Measurements from ENCODE around the gene TSPAN14. TPM values are rescaled to one million over a fixed set of nuclear protein-coding genes. Genes with fewer than 3 reads are reported as not detected.

The TSPAN14 gene
- total and polyA plus RNA-seq, 2 of the 13 experiments (the other 11 are each of a cell fraction or from before 2014, with no cell fraction given) = 24.1 to 80.6 TPM

DNA sequence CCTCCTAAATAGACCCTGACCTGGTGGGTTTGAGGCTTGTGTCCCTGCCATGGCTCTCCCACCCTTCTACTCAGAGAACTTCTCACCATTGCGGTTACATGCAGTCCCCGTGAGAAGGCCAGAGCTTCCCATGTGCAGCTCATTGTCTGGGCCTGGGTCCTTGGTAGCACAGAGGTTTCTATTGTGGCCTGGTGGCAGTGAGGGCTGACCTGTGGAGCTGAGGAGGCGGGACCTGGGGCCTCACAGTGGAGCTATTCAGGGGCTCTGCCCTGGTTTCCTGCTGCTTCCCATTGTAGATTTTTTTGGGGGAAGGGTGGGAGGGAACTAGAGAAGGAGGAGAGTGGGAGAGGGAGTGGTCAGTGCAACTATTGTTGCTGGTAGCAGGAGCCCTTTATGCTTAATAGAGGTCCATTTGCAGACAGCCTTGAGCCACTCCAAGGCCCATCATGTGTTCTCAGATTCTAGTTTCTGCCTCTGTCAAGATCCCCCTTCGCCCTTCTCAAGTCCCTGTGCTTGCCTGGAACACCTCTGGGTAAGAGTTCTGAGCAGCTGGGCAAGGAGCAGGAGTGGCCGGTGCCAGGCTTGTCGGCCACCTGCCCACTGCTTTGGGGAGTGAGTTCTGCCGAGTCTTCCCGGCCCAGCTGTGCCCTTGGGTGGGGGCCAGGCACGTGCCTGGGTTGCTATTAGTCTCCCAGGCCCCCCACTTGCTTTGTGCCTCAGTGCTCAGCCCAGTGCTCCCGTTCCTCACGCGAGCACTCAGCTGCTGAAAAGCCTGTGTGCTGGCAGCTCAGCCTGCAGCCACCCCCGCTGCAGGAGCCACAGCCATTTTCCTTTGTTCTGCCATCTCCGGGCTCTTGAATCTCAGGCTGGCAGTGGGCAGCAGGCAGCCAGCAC, 10.7 kb downstream of the TSPAN14 start (continued):
- TF ChIP-seq TOE1 (CRISPR knock-in tag; IDR thresholded peaks at IDR 0.05) = no peak
- TF ChIP-seq ZIK1 (CRISPR knock-in tag; IDR thresholded peaks at IDR 0.05; ENCODE audit: borderline replicate concordance, low read depth) = 0 out of 2 replicates have a peak, but pooled peaks have one; percentile 51
- no peak for TF ChIP-seq MATR3 (CRISPR knock-in tag; IDR thresholded peaks at IDR 0.05)
- peak; percentile 61; the same call in 1 of the 2 replicates for TF ChIP-seq TBX2 (CRISPR knock-in tag; IDR thresholded peaks at IDR 0.05; ENCODE audit: borderline replicate concordance)
- TF ChIP-seq RBM39 (IDR thresholded peaks at IDR 0.05; ENCODE audit: low read depth, low read length, poor library complexity, severe bottlenecking) = no peak
- TF ChIP-seq, protein P1, sequence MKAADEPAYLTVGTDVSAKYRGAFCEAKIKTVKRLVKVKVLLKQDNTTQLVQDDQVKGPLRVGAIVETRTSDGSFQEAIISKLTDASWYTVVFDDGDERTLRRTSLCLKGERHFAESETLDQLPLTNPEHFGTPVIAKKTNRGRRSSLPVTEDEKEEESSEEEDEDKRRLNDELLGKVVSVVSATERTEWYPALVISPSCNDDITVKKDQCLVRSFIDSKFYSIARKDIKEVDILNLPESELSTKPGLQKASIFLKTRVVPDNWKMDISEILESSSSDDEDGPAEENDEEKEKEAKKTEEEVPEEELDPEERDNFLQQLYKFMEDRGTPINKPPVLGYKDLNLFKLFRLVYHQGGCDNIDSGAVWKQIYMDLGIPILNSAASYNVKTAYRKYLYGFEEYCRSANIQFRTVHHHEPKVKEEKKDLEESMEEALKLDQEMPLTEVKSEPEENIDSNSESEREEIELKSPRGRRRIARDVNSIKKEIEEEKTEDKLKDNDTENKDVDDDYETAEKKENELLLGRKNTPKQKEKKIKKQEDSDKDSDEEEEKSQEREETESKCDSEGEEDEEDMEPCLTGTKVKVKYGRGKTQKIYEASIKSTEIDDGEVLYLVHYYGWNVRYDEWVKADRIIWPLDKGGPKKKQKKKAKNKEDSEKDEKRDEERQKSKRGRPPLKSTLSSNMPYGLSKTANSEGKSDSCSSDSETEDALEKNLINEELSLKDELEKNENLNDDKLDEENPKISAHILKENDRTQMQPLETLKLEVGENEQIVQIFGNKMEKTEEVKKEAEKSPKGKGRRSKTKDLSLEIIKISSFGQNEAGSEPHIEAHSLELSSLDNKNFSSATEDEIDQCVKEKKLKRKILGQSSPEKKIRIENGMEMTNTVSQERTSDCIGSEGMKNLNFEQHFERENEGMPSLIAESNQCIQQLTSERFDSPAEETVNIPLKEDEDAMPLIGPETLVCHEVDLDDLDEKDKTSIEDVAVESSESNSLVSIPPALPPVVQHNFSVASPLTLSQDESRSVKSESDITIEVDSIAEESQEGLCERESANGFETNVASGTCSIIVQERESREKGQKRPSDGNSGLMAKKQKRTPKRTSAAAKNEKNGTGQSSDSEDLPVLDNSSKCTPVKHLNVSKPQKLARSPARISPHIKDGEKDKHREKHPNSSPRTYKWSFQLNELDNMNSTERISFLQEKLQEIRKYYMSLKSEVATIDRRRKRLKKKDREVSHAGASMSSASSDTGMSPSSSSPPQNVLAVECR (CRISPR knock-in tag; IDR thresholded peaks at IDR 0.05; ENCODE audit: borderline replicate concordance) = peak; percentile 15; the same call in 1 of the 2 replicates
- TF ChIP-seq, protein P2, sequence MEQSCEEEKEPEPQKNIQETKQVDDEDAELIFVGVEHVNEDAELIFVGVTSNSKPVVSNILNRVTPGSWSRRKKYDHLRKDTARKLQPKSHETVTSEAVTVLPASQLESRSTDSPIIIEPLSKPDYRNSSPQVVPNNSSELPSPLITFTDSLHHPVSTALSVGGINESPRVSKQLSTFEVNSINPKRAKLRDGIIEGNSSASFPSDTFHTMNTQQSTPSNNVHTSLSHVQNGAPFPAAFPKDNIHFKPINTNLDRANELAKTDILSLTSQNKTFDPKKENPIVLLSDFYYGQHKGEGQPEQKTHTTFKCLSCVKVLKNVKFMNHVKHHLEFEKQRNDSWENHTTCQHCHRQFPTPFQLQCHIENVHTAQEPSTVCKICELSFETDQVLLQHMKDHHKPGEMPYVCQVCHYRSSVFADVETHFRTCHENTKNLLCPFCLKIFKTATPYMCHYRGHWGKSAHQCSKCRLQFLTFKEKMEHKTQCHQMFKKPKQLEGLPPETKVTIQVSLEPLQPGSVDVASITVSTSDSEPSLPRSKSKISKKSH (CRISPR knock-in tag; IDR thresholded peaks at IDR 0.05; ENCODE audit: borderline replicate concordance) = no peak
- no peak for TF ChIP-seq ZNF605 (CRISPR knock-in tag; IDR thresholded peaks at IDR 0.05)
- no peak for TF ChIP-seq ZNF160 (CRISPR knock-in tag; IDR thresholded peaks at IDR 0.05)
- no peak for TF ChIP-seq ZNF496 (CRISPR knock-in tag; IDR thresholded peaks at IDR 0.05; ENCODE audit: insufficient replicate concordance)
- TF ChIP-seq, protein P3, sequence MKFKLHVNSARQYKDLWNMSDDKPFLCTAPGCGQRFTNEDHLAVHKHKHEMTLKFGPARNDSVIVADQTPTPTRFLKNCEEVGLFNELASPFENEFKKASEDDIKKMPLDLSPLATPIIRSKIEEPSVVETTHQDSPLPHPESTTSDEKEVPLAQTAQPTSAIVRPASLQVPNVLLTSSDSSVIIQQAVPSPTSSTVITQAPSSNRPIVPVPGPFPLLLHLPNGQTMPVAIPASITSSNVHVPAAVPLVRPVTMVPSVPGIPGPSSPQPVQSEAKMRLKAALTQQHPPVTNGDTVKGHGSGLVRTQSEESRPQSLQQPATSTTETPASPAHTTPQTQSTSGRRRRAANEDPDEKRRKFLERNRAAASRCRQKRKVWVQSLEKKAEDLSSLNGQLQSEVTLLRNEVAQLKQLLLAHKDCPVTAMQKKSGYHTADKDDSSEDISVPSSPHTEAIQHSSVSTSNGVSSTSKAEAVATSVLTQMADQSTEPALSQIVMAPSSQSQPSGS (CRISPR knock-in tag; IDR thresholded peaks at IDR 0.05) = no peak
- TF ChIP-seq, protein P4, sequence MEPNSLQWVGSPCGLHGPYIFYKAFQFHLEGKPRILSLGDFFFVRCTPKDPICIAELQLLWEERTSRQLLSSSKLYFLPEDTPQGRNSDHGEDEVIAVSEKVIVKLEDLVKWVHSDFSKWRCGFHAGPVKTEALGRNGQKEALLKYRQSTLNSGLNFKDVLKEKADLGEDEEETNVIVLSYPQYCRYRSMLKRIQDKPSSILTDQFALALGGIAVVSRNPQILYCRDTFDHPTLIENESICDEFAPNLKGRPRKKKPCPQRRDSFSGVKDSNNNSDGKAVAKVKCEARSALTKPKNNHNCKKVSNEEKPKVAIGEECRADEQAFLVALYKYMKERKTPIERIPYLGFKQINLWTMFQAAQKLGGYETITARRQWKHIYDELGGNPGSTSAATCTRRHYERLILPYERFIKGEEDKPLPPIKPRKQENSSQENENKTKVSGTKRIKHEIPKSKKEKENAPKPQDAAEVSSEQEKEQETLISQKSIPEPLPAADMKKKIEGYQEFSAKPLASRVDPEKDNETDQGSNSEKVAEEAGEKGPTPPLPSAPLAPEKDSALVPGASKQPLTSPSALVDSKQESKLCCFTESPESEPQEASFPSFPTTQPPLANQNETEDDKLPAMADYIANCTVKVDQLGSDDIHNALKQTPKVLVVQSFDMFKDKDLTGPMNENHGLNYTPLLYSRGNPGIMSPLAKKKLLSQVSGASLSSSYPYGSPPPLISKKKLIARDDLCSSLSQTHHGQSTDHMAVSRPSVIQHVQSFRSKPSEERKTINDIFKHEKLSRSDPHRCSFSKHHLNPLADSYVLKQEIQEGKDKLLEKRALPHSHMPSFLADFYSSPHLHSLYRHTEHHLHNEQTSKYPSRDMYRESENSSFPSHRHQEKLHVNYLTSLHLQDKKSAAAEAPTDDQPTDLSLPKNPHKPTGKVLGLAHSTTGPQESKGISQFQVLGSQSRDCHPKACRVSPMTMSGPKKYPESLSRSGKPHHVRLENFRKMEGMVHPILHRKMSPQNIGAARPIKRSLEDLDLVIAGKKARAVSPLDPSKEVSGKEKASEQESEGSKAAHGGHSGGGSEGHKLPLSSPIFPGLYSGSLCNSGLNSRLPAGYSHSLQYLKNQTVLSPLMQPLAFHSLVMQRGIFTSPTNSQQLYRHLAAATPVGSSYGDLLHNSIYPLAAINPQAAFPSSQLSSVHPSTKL (CRISPR knock-in tag; IDR thresholded peaks at IDR 0.05) = peak; percentile 55
- no peak for TF ChIP-seq TAF1 (CRISPR knock-in tag; IDR thresholded peaks at IDR 0.05)
- no peak for TF ChIP-seq NR2F1 (CRISPR knock-in tag; IDR thresholded peaks at IDR 0.05)
- no peak for TF ChIP-seq YEATS2 (CRISPR knock-in tag; IDR thresholded peaks at IDR 0.05; ENCODE audit: borderline replicate concordance)
- TF ChIP-seq ARID2 (CRISPR knock-in tag; IDR thresholded peaks at IDR 0.05; ENCODE audit: borderline replicate concordance) = peak; percentile 81; the same call in 1 of the 2 replicates
